Osteoblast (primary cell): ENCODE results near the gene PRKCA. TPM values are rescaled to one million over a fixed set of nuclear protein-coding genes. Genes with fewer than 3 reads are reported as not detected.

Experiments
- DNase-seq: peaks from one replicate; pipeline ENCODE4 v3.0.0; 2011; ENCODE audit warnings: low spot score, mixed read lengths; ENCODE audit not compliant: insufficient read length; ENCODE audit errors: missing footprints
- H2AFZ ChIP-seq: 2 replicates; pipeline ENCODE4 v1.6.0; 2011; ENCODE audit warnings: mild to moderate bottlenecking, low read length
- H3K27ac ChIP-seq: 2 replicates; pipeline ENCODE4 v1.5.1; 2011; ENCODE audit warnings: mild to moderate bottlenecking, low read depth, low read length, moderate library complexity
- H3K27me3 ChIP-seq: 2 replicates; pipeline ENCODE4 v1.6.0; 2012; ENCODE audit warnings: mild to moderate bottlenecking, control low read depth, inconsistent platforms, low read length, moderate library complexity; ENCODE audit not compliant: insufficient read depth
- H3K36me3 ChIP-seq: 2 replicates; pipeline ENCODE4 v1.5.1; 2011; ENCODE audit warnings: mild to moderate bottlenecking, low read length, control low read depth, moderate library complexity; ENCODE audit not compliant: insufficient read depth
- H3K4me1 ChIP-seq: 2 replicates; pipeline ENCODE4 v1.5.1; 2011; ENCODE audit warnings: mild to moderate bottlenecking, low read length, control low read depth, moderate library complexity; ENCODE audit not compliant: insufficient read depth
- H3K4me2 ChIP-seq: 2 replicates; pipeline ENCODE4 v1.6.0; 2011; ENCODE audit warnings: mild to moderate bottlenecking, low read length; ENCODE audit not compliant: insufficient read depth
- H3K4me3 ChIP-seq: fragments of 200-600 bp; sonication (generic); 3 replicates; pipeline ENCODE4 v1.5.1; 2012; ENCODE audit warnings: mild to moderate bottlenecking, low read length, inconsistent platforms; ENCODE audit not compliant: insufficient read depth
- H3K79me2 ChIP-seq: 2 replicates; pipeline ENCODE4 v1.6.0; 2012; ENCODE audit warnings: mild to moderate bottlenecking, low read length, control low read depth, inconsistent platforms; ENCODE audit not compliant: insufficient read depth
- H3K9me3 ChIP-seq: 2 replicates; pipeline ENCODE4 v1.5.1; 2011; ENCODE audit warnings: low read depth, low read length, control low read depth
- H4K20me1 ChIP-seq: 2 replicates; pipeline ENCODE4 v1.6.0; 2012; ENCODE audit warnings: mild to moderate bottlenecking, low read length, control low read depth; ENCODE audit not compliant: insufficient read depth
- total RNA-seq: library from RNA; depleted of rRNA; stranded (reverse); fragments of >200 nt; gene quantifications from 2 replicates; pipeline ENCODE4 v1.2.3, GENCODE V29; 2012
- TF ChIP-seq, protein P1 (sequence below): IDR thresholded peaks from 2 replicates; pipeline ENCODE4 v1.5.1; 2011; ENCODE audit warnings: mild to moderate bottlenecking, low read depth, low read length, moderate library complexity; ENCODE audit errors: extremely low read depth

The PRKCA gene
- total RNA-seq, 1 donor: 46.0 TPM

DNA sequence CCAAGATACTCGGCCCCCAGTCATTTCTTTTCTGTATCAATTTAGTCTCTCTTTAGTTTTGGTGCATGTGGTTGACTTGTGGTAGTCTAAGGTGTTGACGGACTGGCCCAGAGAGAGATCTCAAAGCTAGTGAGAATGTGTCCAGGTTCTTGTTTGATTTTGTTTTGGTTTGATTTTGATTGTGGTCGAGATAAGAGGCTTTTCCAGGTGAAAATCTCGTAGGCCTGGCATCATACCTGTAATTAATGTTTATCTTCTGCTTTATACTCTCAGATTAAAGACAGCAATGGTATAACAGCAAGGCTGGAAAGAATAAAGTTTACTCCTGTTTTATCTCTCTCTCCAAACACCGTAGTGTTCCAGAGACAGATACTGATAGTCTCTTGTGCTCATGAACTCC is 360.1 kb downstream of the PRKCA start:
- Histone ChIP-seq H3K27ac (no peak overlapping the region), H3K4me3 (no peak overlapping the region), H3K27me3 (no peaks in the 10 kb centered on the region), H3K4me2 (no peak overlapping the region), H3K9me3 (no peaks in the 10 kb centered on the region), H4K20me1 (peaks cover 16% of the 10 kb centered on the region), H2AFZ (no peak overlapping the region), H3K79me2 (no peaks in the 10 kb centered on the region), H3K36me3 (peaks cover 7% of the 10 kb centered on the region), H3K4me1 (no peaks in the 10 kb centered on the region)
- TF ChIP-seq, protein P1, sequence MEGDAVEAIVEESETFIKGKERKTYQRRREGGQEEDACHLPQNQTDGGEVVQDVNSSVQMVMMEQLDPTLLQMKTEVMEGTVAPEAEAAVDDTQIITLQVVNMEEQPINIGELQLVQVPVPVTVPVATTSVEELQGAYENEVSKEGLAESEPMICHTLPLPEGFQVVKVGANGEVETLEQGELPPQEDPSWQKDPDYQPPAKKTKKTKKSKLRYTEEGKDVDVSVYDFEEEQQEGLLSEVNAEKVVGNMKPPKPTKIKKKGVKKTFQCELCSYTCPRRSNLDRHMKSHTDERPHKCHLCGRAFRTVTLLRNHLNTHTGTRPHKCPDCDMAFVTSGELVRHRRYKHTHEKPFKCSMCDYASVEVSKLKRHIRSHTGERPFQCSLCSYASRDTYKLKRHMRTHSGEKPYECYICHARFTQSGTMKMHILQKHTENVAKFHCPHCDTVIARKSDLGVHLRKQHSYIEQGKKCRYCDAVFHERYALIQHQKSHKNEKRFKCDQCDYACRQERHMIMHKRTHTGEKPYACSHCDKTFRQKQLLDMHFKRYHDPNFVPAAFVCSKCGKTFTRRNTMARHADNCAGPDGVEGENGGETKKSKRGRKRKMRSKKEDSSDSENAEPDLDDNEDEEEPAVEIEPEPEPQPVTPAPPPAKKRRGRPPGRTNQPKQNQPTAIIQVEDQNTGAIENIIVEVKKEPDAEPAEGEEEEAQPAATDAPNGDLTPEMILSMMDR: no peak
- no peak for DNase-seq

DNA sequence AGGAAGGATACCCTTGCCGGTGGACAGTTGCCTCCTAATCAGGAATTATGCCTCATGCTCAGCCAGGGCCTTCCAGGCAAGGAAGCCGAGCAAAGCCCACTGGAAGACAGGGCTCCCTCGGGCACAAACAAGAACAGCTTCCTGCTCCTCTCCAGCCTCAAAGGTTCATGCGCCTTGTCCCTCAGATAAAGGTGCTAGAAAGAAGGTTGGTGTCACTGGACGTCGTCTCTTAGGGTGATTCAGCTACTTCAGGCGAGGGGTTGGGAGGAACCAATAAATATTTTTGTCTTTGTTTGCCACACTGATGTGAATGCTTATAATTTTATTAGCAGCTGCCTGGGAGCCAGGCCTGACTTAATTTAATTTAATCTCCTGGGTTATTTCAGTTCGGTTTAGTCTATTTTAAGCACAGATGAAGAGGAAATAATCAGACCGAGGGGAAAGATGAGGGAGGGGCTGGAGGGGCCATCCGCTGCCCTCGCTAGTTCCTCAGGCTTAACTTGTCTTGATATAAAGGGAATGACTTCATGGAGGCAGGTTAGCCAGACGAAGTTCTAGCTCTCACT is 360.7 kb downstream of the PRKCA start:
- Histone ChIP-seq H3K27me3 (no peaks in the 10 kb centered on the region), H3K9me3 (no peaks in the 10 kb centered on the region), H3K4me1 (no peaks in the 10 kb centered on the region), H3K36me3 (peaks cover 7% of the 10 kb centered on the region), H4K20me1 (peaks cover 16% of the 10 kb centered on the region), H3K4me3 (no peak overlapping the region), H3K27ac (no peak overlapping the region), H3K4me2 (no peak overlapping the region), H3K79me2 (no peaks in the 10 kb centered on the region), H2AFZ (no peak overlapping the region)
- TF ChIP-seq, protein P1: no peak
- no peak for DNase-seq

DNA sequence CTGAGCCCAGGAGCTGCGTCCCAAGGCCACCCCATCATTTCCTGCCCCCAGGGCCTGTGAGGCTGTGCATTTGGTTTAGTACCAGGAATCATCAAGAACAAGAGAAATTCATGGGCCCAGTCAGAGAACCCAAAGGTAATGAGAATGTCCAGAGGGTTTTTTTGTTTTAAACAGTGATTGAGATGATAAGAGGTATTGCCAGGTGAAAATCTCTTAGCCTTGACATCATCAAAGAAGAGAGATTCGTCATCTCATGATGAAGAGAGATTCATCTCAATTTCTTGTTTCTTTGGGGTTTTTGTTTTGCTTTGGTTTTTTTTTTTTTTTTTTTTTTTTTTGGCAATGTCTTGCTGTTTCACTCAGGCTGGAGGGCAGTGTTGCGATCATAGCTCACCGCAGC is 361.9 kb downstream of the PRKCA start:
- no peaks in the 10 kb centered on the region for H3K79me2 ChIP-seq
- H3K27me3 ChIP-seq: no peaks in the 10 kb centered on the region
- no peaks in the 10 kb centered on the region for H3K9me3 ChIP-seq
- no peaks in the 10 kb centered on the region for H3K4me1 ChIP-seq
- peaks cover 16% of the 10 kb centered on the region for H4K20me1 ChIP-seq
- H2AFZ ChIP-seq: no peak overlapping the region
- H3K4me3 ChIP-seq: no peak overlapping the region
- no peak overlapping the region for H3K27ac ChIP-seq
- H3K4me2 ChIP-seq: no peak overlapping the region
- peaks cover 7% of the 10 kb centered on the region for H3K36me3 ChIP-seq
- TF ChIP-seq, protein P1: no peak
- no peak for DNase-seq

DNA sequence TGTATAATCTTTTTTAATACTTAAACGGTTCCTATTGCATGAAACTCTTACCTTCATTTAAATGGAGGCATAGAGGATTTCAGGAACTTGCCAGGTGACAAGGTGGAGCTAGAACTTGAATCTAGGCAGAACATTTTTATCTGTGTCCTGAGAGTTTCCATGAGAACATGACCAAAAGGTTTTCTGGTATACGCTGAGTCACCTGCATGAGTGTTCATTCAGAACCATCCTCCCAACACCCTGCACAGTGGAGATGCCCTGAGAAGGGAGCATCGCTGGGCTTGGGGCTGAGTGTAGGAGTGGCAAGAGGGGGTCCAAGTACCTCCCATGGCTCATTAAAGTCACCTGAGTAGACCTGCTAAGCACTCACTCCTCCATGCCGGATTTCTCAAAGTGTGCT is 362.8 kb downstream of the PRKCA start:
- TF ChIP-seq, protein P1: no peak
- H3K4me1 ChIP-seq: no peaks in the 10 kb centered on the region
- no peaks in the 10 kb centered on the region for H3K9me3 ChIP-seq
- no peaks in the 10 kb centered on the region for H3K27me3 ChIP-seq
- H3K36me3 ChIP-seq: peaks cover 6% of the 10 kb centered on the region
- no peak for DNase-seq
- H4K20me1 ChIP-seq: peaks cover 16% of the 10 kb centered on the region
- H3K27ac ChIP-seq: no peak overlapping the region
- H3K79me2 ChIP-seq: no peaks in the 10 kb centered on the region
- no peak overlapping the region for H3K4me3 ChIP-seq
- no peak overlapping the region for H2AFZ ChIP-seq
- H3K4me2 ChIP-seq: no peak overlapping the region
